Measurements from ENCODE around the gene ATP2A3. TPM values are rescaled to one million over a fixed set of nuclear protein-coding genes. Genes with fewer than 3 reads are reported as not detected.

Gene ATP2A3
- total RNA-seq, 1 experiment from 2014 or later = 13.3 TPM

DNA sequence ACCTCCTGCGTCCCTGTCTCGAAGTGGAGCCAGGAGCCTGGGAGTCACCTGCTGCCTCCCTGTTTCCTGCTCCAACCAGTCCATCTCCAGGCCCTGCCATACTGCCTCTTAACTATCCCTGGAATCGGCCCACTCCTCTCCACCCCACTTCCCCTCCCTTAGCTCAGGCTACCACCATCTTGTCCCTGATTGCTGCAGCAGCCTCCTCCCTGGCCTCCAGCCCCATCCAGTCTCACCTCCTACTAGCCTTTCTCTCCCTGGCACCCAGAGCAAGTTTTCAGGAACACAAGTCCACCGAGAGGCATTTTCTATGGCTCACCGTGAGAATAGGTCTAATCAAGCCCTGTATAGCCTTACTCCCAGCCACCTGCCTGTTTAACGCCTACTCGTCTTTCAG, 70.5 kb downstream of the ATP2A3 start:
- Histone ChIP-seq H3K79me2 (ENCODE audit: insufficient read depth, low read length) (no peaks in the 10 kb centered on the region), H2AK5ac (ENCODE audit: insufficient read length, low read length) (no peak overlapping the region), H2AFZ (ENCODE audit: low read length) (no peak overlapping the region), H3K18ac (ENCODE audit: insufficient read length, low read depth, low read length) (no peak overlapping the region), H4K91ac (ENCODE audit: insufficient read length, low read depth, low read length) (no peak overlapping the region), H4K5ac (ENCODE audit: insufficient read length, low read depth, low read length) (no peak overlapping the region), H3K9ac (ENCODE audit: extremely low read depth, insufficient read length, low read length) (no peak overlapping the region), H2BK120ac (ENCODE audit: low read depth, low read length, poor library complexity, severe bottlenecking) (no peak overlapping the region), H3K4me2 (ENCODE audit: insufficient read depth, insufficient read length, low read length) (peak overlapping the region; percentile 3), H3K9me3 (ENCODE audit: control insufficient read depth, low read depth, low read length) (no peaks in the 10 kb centered on the region), H4K8ac (replicated peaks; ENCODE audit: insufficient read length, low read depth, low read length) (no peak overlapping the region), H3K27ac (ENCODE audit: insufficient read length, low read depth, low read length) (no peak overlapping the region), H4K20me1 (ENCODE audit: control insufficient read depth, insufficient read depth, insufficient read length) (no peaks in the 10 kb centered on the region), H3K23ac (ENCODE audit: insufficient read length, low read depth, low read length) (no peak overlapping the region), H3K4me1 (ENCODE audit: insufficient read depth, low read length) (peaks cover 2% of the 10 kb centered on the region; the same call in 1 of the 2 replicates), H3K79me1 (ENCODE audit: insufficient read depth, low read depth, low read length, poor library complexity, severe bottlenecking) (no peaks in the 10 kb centered on the region), H3K14ac (ENCODE audit: insufficient read depth, low read length) (no peak overlapping the region), H3K56ac (ENCODE audit: insufficient read length, low read depth, low read length) (no peak overlapping the region), H3T11ph (ENCODE audit: low read length) (no peak overlapping the region), H2BK12ac (ENCODE audit: insufficient read length, low read depth, low read length) (no peak overlapping the region), H3K23me2 (ENCODE audit: insufficient read length, low read depth, low read length, poor library complexity, severe bottlenecking) (peaks cover 6% of the 10 kb centered on the region), H2BK15ac (ENCODE audit: low read depth, low read length) (no peak overlapping the region), H3K4ac (ENCODE audit: low read depth, low read length) (no peak overlapping the region), H2BK20ac (ENCODE audit: low read depth, low read length, poor library complexity, severe bottlenecking) (no peak overlapping the region), H3K27me3 (ENCODE audit: insufficient read depth, low read length) (no peaks in the 10 kb centered on the region; the same call in 1 of the 2 replicates), H2BK5ac (ENCODE audit: insufficient read length, low read length) (no peak overlapping the region)
- H3K36me3 Mint-ChIP-seq (ENCODE audit: insufficient read depth in 1 of 3, low read depth in 3 of 3) = no peaks in the 10 kb centered on the region
- H3K4me1 Mint-ChIP-seq = peaks cover 27 to 34% of the 10 kb centered on the region in 2 experiments
- peak overlapping the region; percentile 68 to 80 for H3K4me3 Mint-ChIP-seq
- WGBS (ENCODE audit: extremely low coverage, insufficient read length, low lambda C conversion rate) = no CpG with 5 or more reads among the region's 7 CpGs
- DNase-seq = no peak
- no peak for TF ChIP-seq CTCF (conservative IDR thresholded peaks at IDR 0.05)
- H3K27ac Mint-ChIP-seq = peak overlapping the region in 2 of 3 experiments; percentile 35 to 86; a peak in 3 of 7 replicates
- H3K27me3 Mint-ChIP-seq (ENCODE audit: low read depth) = peaks cover 12% of the 10 kb centered on the region
- H3K9me3 Mint-ChIP-seq = no peaks in the 10 kb centered on the region

All from H9 (cell line).